Activated naive CD4-positive, alpha-beta T cell treated with anti-CD3 and anti-CD28 coated beads, Interleukin-2, amount 10 ng/mL, durations not matched to agents 7 days and 5 days (primary cell): Measurements from ENCODE around the gene LRRK1.

Experiments used
- CTCF ChIA-PET: fragments of 350-600 bp; sonication (Branson Sonifier 250); formaldehyde crosslinking; loops from one replicate; lab custom pipeline; 2021; ENCODE audit warnings: antibody characterized with exemption; lab: Charles Lee
- DNase-seq: peaks from one replicate; pipeline ENCODE4 v3.0.0-alpha.2; 2020
- H3K27ac Mint-ChIP-seq: one replicate; pipeline ENCODE4 v1.8.0; 2021; ENCODE audit warnings: mild to moderate bottlenecking, moderate library complexity, mixed read lengths
- H3K27me3 Mint-ChIP-seq: one replicate; pipeline ENCODE4 v1.8.0; 2021; ENCODE audit warnings: mild to moderate bottlenecking, mixed read lengths
- H3K36me3 Mint-ChIP-seq: one replicate; pipeline ENCODE4 v1.8.0; 2021; ENCODE audit warnings: mixed read lengths
- H3K4me1 Mint-ChIP-seq: one replicate; pipeline ENCODE4 v1.8.0; 2021; ENCODE audit warnings: mixed read lengths
- H3K4me3 Mint-ChIP-seq: one replicate; pipeline ENCODE4 v1.8.0; 2021; ENCODE audit warnings: mild to moderate bottlenecking, moderate library complexity, mixed read lengths
- H3K9me3 Mint-ChIP-seq: one replicate; pipeline ENCODE4 v1.8.0; 2021; ENCODE audit warnings: mixed read lengths

Gene LRRK1

DNA sequence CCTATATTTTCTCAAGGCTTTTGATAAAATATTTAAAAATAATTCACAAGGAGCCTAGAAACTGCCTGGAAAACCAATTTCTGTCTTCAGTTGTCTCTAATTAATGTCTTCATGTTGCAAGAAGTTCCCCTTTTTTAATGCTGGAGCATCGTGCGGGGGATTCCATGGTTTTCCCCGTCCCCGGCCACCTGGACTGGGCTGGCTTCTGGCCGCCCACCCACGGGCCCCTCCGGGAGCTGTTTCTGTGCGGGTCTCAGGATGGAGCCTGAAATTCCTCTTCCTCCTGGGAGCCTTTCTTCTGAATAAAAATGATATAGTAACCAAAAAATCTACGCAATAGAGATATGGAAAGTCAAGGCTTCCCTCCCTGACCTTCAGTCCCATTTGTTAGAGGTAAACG lies 8.1 kb upstream of the LRRK1 start:
- no peak for DNase-seq
- Mint-ChIP-seq H3K27ac (no peak overlapping the region), H3K9me3 (no peaks in the 10 kb centered on the region), H3K4me1 (no peaks in the 10 kb centered on the region), H3K4me3 (no peak overlapping the region), H3K27me3 (peaks cover 42% of the 10 kb centered on the region), H3K36me3 (no peaks in the 10 kb centered on the region)
- CTCF ChIA-PET = no interaction called here

DNA sequence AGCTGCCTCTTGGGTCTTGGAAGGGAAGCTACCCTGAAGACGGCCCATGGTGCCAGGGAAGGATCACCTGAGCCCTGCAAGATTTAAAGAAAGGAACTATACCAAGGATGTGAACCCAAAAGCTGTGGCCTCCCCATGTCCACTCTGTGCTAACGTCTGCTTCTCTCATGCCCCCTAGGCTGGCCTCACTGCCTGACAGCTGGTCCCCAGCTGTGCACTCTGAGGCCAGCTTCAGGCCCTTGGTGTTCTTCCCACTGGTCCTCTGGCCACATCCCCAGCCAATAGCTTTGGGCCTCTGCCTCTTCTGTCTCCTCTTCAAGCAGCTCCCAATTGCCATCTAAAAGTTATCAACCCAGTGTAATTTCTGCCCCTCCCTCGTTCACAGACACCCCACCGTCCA lies 5.2 kb upstream of the LRRK1 start:
- Mint-ChIP-seq H3K4me1 (peaks cover 12% of the 10 kb centered on the region), H3K4me3 (no peak overlapping the region), H3K36me3 (no peaks in the 10 kb centered on the region), H3K27ac (no peak overlapping the region), H3K9me3 (no peaks in the 10 kb centered on the region), H3K27me3 (peaks cover 56% of the 10 kb centered on the region)
- CTCF ChIA-PET = interaction anchor here (5.7 kb wide), 1 partner anchor 93 kb away, joined by 148 read pairs; no protein-coding TSS in a partner anchor
- DNase-seq = no peak

DNA sequence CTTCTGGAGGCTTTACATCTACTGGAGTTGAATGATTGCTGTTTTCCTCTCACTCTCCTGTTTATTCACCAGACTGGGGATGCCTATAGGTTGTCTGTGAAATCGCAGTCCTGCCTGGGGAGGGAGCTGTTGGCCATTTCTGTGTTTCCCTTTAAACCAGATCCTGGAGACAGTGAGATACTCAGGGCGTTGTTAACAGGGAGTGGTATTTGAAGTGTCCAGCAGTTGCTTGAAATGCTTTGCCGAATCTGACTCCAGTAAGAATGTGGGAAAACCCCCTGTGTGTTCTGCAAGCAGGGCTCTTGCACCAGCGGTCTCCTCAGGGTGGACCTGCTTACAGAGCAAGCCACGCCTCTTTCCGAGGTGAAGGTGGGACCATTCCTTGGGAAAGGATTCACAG lies 4.3 kb upstream of the LRRK1 start:
- Mint-ChIP-seq H3K27me3 (peaks cover 62% of the 10 kb centered on the region), H3K27ac (no peak overlapping the region), H3K4me1 (peaks cover 13% of the 10 kb centered on the region)

DNA sequence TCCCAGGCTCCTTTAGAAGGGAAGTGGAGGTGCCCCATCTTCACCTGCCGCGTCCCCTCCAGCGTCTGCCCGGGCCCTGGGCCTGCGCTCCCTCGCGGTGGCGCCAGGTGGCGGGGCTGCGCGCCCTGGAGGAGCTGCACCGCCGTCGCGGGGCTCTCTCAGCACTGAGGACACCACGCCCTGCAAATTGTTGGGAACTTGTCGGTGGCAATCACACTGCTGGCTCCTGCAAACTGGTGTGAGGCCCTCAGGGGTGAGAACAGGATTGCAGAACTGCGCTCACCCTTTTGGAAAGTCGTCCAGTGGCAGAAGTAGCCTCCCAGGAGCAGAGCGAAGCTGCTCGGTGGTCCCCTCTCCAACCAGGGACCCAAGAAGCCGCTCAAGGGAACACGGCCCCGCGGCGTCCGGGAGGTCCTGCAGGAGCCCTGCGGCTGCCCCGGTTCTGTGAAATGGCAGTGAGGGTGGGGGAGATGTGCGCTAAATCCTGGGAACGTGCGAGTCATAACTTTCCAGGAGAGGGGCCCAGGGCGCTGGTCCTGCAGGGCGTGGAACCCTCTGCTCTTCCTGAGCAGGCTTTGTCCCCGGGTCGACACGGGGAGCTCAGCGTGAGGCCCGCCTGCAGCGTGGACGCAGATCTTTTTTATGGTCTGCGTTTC lies 995 bp upstream of the LRRK1 start:
- CTCF ChIA-PET = interaction anchor here (0.7 to 5.7 kb wide), 22 partner anchors 8 to 371 kb away, joined by 3 to 148 read pairs (median 4); no protein-coding TSS in a partner anchor
- peak; percentile 78 for DNase-seq
- Mint-ChIP-seq H3K27me3 (peaks cover 82% of the 10 kb centered on the region), H3K4me1 (peaks cover 29% of the 10 kb centered on the region), H3K9me3 (no peaks in the 10 kb centered on the region), H3K36me3 (no peaks in the 10 kb centered on the region), H3K4me3 (peak overlapping the region; percentile 68), H3K27ac (no peak overlapping the region)

More for the DNA sequence above, 4.3 kb upstream of the LRRK1 start:
- no peak for DNase-seq
- H3K9me3 Mint-ChIP-seq = no peaks in the 10 kb centered on the region
- CTCF ChIA-PET = interaction anchor here (5.7 kb wide), 1 partner anchor 92 kb away, joined by 148 read pairs; no protein-coding TSS in a partner anchor
- no peaks in the 10 kb centered on the region for H3K36me3 Mint-ChIP-seq
- no peak overlapping the region for H3K4me3 Mint-ChIP-seq

DNA sequence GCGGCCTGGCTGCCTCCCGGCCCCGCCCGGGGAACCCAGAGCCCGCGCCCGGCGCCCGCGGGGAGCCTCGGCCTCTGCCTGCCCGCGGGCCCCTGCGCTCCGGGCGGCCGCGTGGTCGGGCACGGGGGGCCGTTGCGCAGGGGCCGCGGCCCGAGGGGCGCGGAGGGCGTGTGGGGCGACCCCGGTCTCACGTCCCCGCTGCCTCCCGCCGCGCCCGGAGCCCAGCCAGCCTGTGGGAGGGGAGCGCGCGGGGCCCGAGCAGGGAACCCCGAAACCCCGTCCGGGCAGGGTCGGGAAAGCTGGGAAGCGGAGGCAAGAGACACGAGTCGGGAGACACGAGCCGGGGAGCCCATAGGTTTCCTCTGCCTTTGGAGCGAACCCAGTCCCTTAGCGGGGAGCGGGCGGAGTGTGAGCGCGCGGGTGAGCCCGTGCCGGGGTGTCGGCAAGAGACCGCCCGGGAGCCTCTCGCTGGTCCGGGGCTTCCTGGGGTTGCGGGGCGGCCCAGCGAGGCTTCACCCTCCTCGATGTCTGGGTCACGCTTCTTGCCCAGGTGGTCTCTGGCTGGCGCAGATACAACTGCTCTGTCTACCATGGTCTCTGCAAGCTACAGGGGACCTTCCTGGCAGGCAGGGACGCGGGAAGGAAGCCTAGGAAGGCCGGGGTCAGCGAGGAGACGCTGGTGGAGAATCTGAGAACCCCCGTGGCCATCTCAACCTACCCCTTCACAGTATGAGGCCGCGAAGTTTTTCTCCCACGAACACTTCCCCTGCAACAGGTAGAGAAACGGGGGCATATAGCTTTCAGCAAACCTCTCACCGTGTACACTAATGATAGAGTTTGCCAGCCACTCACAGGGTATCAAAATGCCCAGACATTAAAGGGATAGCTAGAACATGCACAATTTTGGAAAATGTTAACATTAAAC lies 586 bp downstream of the LRRK1 start:
- H3K4me3 Mint-ChIP-seq = peak overlapping the region; percentile 55
- no peaks in the 10 kb centered on the region for H3K36me3 Mint-ChIP-seq
- no peaks in the 10 kb centered on the region for H3K9me3 Mint-ChIP-seq
- H3K4me1 Mint-ChIP-seq = peaks cover 29% of the 10 kb centered on the region
- peak; percentile 30 for DNase-seq
- no peak overlapping the region for H3K27ac Mint-ChIP-seq
- peaks cover 74% of the 10 kb centered on the region for H3K27me3 Mint-ChIP-seq
- CTCF ChIA-PET = interaction anchor here (0.9 to 2.7 kb wide), 6 partner anchors 9 to 89 kb away, joined by 3 to 7 read pairs (median 4); no protein-coding TSS in a partner anchor

- H3K9me3 Mint-ChIP-seq = no peaks in the 10 kb centered on the region
- DNase-seq = no peak
- no peak overlapping the region for H3K27ac Mint-ChIP-seq
- no peaks in the 10 kb centered on the region for H3K36me3 Mint-ChIP-seq
- H3K27me3 Mint-ChIP-seq = peaks cover 69% of the 10 kb centered on the region
- CTCF ChIA-PET = interaction anchor here (0.9 to 1.5 kb wide), 5 partner anchors 9 to 88 kb away, joined by 3 to 7 read pairs (median 4); no protein-coding TSS in a partner anchor
- peak overlapping the region; percentile 55 for H3K4me3 Mint-ChIP-seq
- H3K4me1 Mint-ChIP-seq = peaks cover 29% of the 10 kb centered on the region
These were observed 1.5 kb downstream of the LRRK1 start for GRCh38 chr15:100920516-100921135.

DNA sequence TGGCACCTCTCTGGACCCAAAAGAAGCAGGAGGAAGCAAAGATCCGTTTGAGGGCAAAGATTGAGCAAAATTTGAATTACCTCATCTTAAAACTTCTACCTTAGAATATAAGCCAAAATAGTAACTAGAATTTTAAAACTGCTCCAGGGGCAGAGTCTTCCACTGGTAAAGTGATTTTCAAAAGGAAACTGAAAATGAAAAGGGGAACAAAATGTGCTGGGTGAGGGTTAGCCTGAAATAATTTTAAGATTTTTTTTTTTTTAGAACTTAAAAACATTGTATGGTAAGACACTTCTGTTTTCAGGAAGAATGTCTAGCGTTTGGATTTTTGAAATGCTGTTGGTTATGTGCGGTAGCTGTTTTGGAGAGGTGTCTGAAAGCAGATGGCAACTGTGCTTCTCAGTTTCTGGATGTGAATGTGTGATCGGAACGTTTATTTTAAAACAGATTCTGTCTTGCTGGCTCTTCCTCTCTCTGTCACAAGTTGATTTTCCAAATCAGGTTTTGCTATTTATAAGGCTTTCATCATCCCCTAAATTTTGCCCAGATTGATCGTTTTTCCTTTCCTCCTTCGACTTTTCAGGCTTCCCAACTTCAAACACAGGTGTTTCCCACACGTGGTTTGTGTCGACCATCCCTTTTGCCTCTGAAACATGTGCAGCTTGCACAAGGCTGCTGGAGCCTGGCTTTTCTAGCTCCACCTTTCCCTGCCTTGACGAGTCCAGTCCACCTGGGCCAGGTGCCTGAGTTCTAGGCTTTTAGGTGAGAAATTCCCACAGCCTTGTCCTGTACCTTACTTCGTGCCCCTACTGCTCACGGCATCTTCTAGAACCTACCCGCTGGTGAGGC lies 3.3 kb downstream of the LRRK1 start:
- CTCF ChIA-PET = interaction anchor here (3.4 kb wide), 1 partner anchor 85 kb away, joined by 13 read pairs; no protein-coding TSS in a partner anchor
- Mint-ChIP-seq H3K36me3 (no peaks in the 10 kb centered on the region), H3K9me3 (no peaks in the 10 kb centered on the region), H3K27me3 (peaks cover 60% of the 10 kb centered on the region), H3K27ac (no peak overlapping the region), H3K4me1 (peaks cover 26% of the 10 kb centered on the region), H3K4me3 (no peak overlapping the region)
- DNase-seq = no peak

- CTCF ChIA-PET = interaction anchor here (0.6 to 3.4 kb wide), 3 partner anchors 50 to 269 kb away, joined by 3 to 13 read pairs (median 3); no protein-coding TSS in a partner anchor
- H3K9me3 Mint-ChIP-seq = no peaks in the 10 kb centered on the region
- no peak for DNase-seq
- H3K4me1 Mint-ChIP-seq = peaks cover 25% of the 10 kb centered on the region
- no peaks in the 10 kb centered on the region for H3K36me3 Mint-ChIP-seq
- peaks cover 53% of the 10 kb centered on the region for H3K27me3 Mint-ChIP-seq
- no peak overlapping the region for H3K4me3 Mint-ChIP-seq
- no peak overlapping the region for H3K27ac Mint-ChIP-seq
These were observed 3.9 kb downstream of the LRRK1 start for GRCh38 chr15:100923076-100923475.

DNA sequence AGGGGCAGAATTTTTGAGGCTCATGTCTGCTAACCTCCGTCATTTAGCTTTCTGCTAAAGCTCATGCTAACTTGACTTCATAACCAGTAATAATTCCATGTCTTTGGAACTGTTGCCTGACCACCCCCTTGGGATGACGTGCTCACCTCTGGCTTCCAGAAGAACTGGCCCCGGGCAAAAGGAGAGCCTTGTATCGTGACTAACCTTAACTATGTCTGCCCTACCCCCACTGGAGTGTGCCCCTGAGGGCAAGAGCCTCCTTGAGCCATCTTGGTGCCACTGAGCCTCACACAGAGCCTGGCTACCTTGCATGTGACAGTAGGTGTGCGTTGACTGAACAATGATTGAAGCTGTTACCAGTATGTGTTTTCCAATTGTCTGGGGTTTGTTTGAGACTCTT lies 4.7 kb downstream of the LRRK1 start:
- Mint-ChIP-seq H3K4me3 (no peak overlapping the region), H3K36me3 (no peaks in the 10 kb centered on the region), H3K4me1 (peaks cover 17% of the 10 kb centered on the region), H3K27ac (no peak overlapping the region), H3K27me3 (peaks cover 48% of the 10 kb centered on the region), H3K9me3 (no peaks in the 10 kb centered on the region)
- no peak for DNase-seq
- CTCF ChIA-PET = interaction anchor here (1.1 to 3.4 kb wide), 2 partner anchors 51 to 84 kb away, joined by 3 to 13 read pairs; no protein-coding TSS in a partner anchor

DNA sequence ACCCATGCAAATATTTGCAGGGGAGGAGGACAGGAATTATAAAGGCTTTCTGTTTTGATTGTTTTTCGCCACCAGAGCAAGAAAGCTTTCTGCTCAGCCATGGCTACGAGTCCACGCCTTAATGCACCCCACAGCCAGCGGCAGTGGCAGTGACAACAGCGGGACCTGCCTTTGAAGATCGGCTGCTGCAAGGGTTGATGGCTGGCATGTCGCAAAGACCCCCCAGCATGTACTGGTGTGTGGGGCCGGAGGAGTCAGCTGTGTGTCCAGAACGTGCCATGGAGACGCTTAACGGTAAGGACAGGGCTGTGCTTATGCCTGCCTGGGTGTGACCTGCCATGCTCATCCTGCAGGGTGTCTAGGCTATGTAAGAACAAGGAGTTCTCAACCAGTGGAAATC lies 5.3 kb downstream of the LRRK1 start:
- H3K27ac Mint-ChIP-seq = no peak overlapping the region
- H3K4me1 Mint-ChIP-seq = peaks cover 17% of the 10 kb centered on the region
- DNase-seq = no peak
- no peaks in the 10 kb centered on the region for H3K9me3 Mint-ChIP-seq
- H3K4me3 Mint-ChIP-seq = no peak overlapping the region
- CTCF ChIA-PET = interaction anchor here (1.1 to 3.4 kb wide), 2 partner anchors 52 to 83 kb away, joined by 3 to 13 read pairs; no protein-coding TSS in a partner anchor
- H3K36me3 Mint-ChIP-seq = no peaks in the 10 kb centered on the region
- H3K27me3 Mint-ChIP-seq = peaks cover 46% of the 10 kb centered on the region

GRCh38 chr15:100925480-100925879 lies 6.3 kb downstream of the LRRK1 start:
- no peak for DNase-seq
- Mint-ChIP-seq H3K36me3 (no peaks in the 10 kb centered on the region), H3K27ac (no peak overlapping the region), H3K4me1 (peaks cover 11% of the 10 kb centered on the region), H3K27me3 (peaks cover 36% of the 10 kb centered on the region), H3K9me3 (no peaks in the 10 kb centered on the region), H3K4me3 (no peak overlapping the region)
- CTCF ChIA-PET = interaction anchor here (3.4 kb wide), 1 partner anchor 82 kb away, joined by 13 read pairs; no protein-coding TSS in a partner anchor

DNA sequence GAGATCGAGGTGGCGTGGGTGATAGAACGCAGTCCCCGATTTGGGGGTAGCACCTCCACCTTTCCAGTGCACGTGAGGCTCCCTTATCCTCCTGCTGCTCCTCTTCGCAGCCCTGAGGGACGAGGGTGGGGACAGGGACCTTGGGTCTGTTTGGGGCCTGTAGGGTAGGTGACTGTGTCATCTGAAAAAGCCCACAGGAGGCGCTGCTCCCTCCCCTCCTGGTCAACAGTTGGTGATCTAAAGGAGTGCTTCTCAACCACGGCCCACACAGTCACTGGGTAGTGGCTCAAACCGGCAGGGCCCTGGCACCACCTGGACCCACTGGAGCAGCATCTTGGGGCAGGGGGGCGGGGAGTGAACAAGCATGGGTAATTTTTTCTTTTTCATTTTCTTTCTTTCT lies 7.1 kb downstream of the LRRK1 start:
- peaks cover 30% of the 10 kb centered on the region for H3K27me3 Mint-ChIP-seq
- no peak overlapping the region for H3K27ac Mint-ChIP-seq
- CTCF ChIA-PET = no interaction called here
- no peaks in the 10 kb centered on the region for H3K9me3 Mint-ChIP-seq
- DNase-seq = no peak
- H3K4me3 Mint-ChIP-seq = no peak overlapping the region
- no peaks in the 10 kb centered on the region for H3K36me3 Mint-ChIP-seq
- peaks cover 11% of the 10 kb centered on the region for H3K4me1 Mint-ChIP-seq
